ENCODE measurements around the gene ZNF23.
"Not testable (repeated sequence)": the region's sequence is repeated elsewhere in the genome, so short reads cannot be mapped to it uniquely, and the experiment has no call there.

Gene ZNF23

GRCh38 chr16:71461686-71462648 lies at the start of gene ZNF23:
Gene ZNF23, minus strand, starts transcription at chr16:71462247. Its CDS starts 5,451 bp downstream, at chr16:71456796.
- H3K27ac ChIP-seq, result peak within 1 kb of the TSS; percentile 66 to 93
- peak; percentile 88 for DNase-seq (ENCODE audit: low spot score)
- H3K4me3 ChIP-seq, result peak within 1 kb of the TSS; percentile 100
- TF ChIP-seq, protein P1, sequence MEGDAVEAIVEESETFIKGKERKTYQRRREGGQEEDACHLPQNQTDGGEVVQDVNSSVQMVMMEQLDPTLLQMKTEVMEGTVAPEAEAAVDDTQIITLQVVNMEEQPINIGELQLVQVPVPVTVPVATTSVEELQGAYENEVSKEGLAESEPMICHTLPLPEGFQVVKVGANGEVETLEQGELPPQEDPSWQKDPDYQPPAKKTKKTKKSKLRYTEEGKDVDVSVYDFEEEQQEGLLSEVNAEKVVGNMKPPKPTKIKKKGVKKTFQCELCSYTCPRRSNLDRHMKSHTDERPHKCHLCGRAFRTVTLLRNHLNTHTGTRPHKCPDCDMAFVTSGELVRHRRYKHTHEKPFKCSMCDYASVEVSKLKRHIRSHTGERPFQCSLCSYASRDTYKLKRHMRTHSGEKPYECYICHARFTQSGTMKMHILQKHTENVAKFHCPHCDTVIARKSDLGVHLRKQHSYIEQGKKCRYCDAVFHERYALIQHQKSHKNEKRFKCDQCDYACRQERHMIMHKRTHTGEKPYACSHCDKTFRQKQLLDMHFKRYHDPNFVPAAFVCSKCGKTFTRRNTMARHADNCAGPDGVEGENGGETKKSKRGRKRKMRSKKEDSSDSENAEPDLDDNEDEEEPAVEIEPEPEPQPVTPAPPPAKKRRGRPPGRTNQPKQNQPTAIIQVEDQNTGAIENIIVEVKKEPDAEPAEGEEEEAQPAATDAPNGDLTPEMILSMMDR (IDR thresholded peaks at IDR 0.05), result no peak

DNA sequence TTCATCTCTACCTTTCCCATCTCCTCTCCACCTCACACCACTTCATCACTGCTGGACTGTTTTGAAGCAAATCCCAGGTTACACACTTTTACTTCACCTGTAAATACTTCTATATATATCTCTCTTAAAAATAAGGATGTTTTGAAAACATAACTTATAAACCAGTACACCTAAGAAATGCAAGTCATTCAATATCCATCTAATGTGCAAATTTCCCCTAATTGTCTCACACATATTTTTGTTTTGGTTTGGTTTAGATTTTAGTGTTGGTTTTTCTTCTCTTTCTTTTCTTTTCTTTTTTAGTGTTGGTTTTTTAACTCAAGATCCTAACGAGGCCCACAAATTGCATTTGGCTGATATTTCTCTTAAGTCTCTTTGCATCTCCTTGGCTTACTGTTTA lies 45.0 kb upstream of the ZNF23 start:
- H3K4me3 ChIP-seq, result no peak overlapping the region
- no peak for DNase-seq (ENCODE audit: low spot score)
- no peak overlapping the region for H3K27ac ChIP-seq
- TF ChIP-seq, protein P1 (IDR thresholded peaks at IDR 0.05), result no peak

- TF ChIP-seq, protein P1 (IDR thresholded peaks at IDR 0.05), result no peak
- Histone ChIP-seq H3K27ac (no peak overlapping the region), H3K4me3 (no peak overlapping the region)
- DNase-seq (ENCODE audit: low spot score), result no peak
These were observed 42.9 kb upstream of the ZNF23 start for GRCh38 chr16:71504901-71505300.

- not testable (repeated sequence) for H3K27ac ChIP-seq
These were observed 42.0 kb upstream of the ZNF23 start for GRCh38 chr16:71504051-71504450.

DNA sequence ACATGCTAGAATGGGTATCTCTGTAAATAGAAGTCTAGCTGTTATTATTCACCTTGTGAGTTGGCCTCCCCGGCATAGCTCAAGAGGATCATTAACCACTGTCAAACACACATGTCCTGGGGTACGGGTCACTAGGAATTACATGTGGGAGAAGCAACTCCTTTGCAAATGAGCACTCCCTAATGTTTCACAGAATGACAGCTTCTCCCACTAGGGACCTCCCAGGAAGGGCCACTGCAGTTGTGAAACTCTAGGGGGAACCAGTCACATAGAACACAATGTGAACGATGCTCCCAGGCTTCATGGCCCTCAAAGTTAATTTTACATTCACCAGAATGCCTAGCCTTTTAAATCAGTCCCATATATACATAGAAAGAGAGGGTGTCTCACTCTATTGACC lies 39.5 kb upstream of the ZNF23 start:
- no peak overlapping the region for H3K4me3 ChIP-seq
- TF ChIP-seq, protein P1 (IDR thresholded peaks at IDR 0.05), result no peak
- DNase-seq (ENCODE audit: low spot score), result no peak
- H3K27ac ChIP-seq, result no peak overlapping the region

More at GRCh38 chr16:71504051-71504450, 42.0 kb upstream of the ZNF23 start:
- not testable (repeated sequence) for H3K4me3 ChIP-seq; DNase-seq (ENCODE audit: low spot score)

DNA sequence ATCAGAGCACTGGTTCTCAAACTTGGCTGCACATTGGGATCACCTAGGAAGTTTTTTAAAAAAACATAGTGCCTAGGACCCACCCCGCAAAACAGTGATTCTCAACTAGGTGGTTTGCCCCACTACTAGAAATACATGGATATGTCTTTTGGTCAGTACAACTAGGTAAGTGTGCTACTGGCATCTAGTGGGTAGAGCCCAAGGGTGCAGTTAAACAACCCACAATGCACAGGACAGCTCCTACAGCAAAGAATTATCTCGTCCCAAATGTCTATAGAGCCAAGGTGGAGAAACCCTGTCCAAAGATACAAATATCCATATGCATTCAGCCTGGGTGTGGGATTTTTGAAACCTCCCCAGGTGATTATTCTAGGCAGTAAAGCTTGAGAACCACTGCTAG lies 38.9 kb upstream of the ZNF23 start:
- H3K27ac ChIP-seq, result no peak overlapping the region
- H3K4me3 ChIP-seq, result no peak overlapping the region
- DNase-seq (ENCODE audit: low spot score), result no peak
- TF ChIP-seq, protein P1 (IDR thresholded peaks at IDR 0.05), result no peak

- TF ChIP-seq, protein P1 (IDR thresholded peaks at IDR 0.05), result peak; percentile 46
- DNase-seq (ENCODE audit: low spot score), result no peak
- Histone ChIP-seq H3K27ac (no peak overlapping the region), H3K4me3 (no peak overlapping the region)
These were observed 37.8 kb upstream of the ZNF23 start for GRCh38 chr16:71499775-71500364.
